ENCODE data around the gene CAMTA1. TPM values are rescaled to one million over a fixed set of nuclear protein-coding genes. Genes with fewer than 3 reads are reported as not detected.

The CAMTA1 gene
- total and polyA plus RNA-seq, 4 donors = 48.1 to 140 (median 52.3) TPM

GRCh38 chr1:7640350-7640749 is 855.1 kb downstream of the CAMTA1 start:
- no peaks in the 10 kb centered on the region for H3K36me3 ChIP-seq (ENCODE audit: control insufficient read depth in 4 of 4, insufficient read depth in 4 of 4, low read length in 4 of 4)
- H3K27ac ChIP-seq (ENCODE audit: low read depth in 1 of 2, low read length in 1 of 2) = no peak overlapping the region
- no peak for ATAC-seq (ENCODE audit: insufficient read depth, low FRiP score)
- H3K4me3 ChIP-seq = no peak overlapping the region
- WGBS, 2 donors = 95 to 97% methylated on average over 18 of the region's 18 CpGs
- peaks cover 0 to 46% (median 20%) of the 10 kb centered on the region in 5 donors for H3K4me1 ChIP-seq (ENCODE audit: control insufficient read depth in 5 of 5, insufficient read depth in 5 of 5, low read length in 5 of 5)
- H3K9ac ChIP-seq (ENCODE audit: insufficient read depth in 1 of 2, low read length in 2 of 2) = no peak overlapping the region
- no peaks in the 10 kb centered on the region for H3K9me3 ChIP-seq (ENCODE audit: control insufficient read depth in 4 of 4, insufficient read depth in 3 of 4, low read length in 3 of 4)
- TF ChIP-seq CTCF (IDR thresholded peaks at IDR 0.05; ENCODE audit: control extremely low read depth, extremely low read depth) = no peak
- H3K27me3 ChIP-seq (ENCODE audit: control insufficient read depth in 3 of 3, insufficient read depth in 3 of 3, low read length in 2 of 3) = no peaks in the 10 kb centered on the region
- DNase-seq = no peak

GRCh38 chr1:7640920-7641585 is 855.8 kb downstream of the CAMTA1 start:
- no peak for TF ChIP-seq CTCF (IDR thresholded peaks at IDR 0.05; ENCODE audit: control extremely low read depth, extremely low read depth)
- no peak overlapping the region for H3K9ac ChIP-seq (ENCODE audit: insufficient read depth in 1 of 2, low read length in 2 of 2)
- no peaks in the 10 kb centered on the region for H3K27me3 ChIP-seq (ENCODE audit: control insufficient read depth in 3 of 3, insufficient read depth in 3 of 3, low read length in 2 of 3)
- H3K27ac ChIP-seq (ENCODE audit: low read depth in 1 of 2, low read length in 1 of 2) = no peak overlapping the region
- H3K36me3 ChIP-seq (ENCODE audit: control insufficient read depth in 4 of 4, insufficient read depth in 4 of 4, low read length in 4 of 4) = no peaks in the 10 kb centered on the region
- H3K9me3 ChIP-seq (ENCODE audit: control insufficient read depth in 4 of 4, insufficient read depth in 3 of 4, low read length in 3 of 4) = no peaks in the 10 kb centered on the region
- no peak for DNase-seq
- no peak for ATAC-seq (ENCODE audit: insufficient read depth, low FRiP score)
- 86 to 90% methylated on average over 18 of the region's 18 CpGs for WGBS, 2 donors
- no peak overlapping the region for H3K4me3 ChIP-seq
- H3K4me1 ChIP-seq (ENCODE audit: control insufficient read depth in 5 of 5, insufficient read depth in 5 of 5, low read length in 5 of 5) = peaks cover 0 to 51% (median 21%) of the 10 kb centered on the region in 5 donors

- peak in 2 of 3 donors; percentile 19 to 27 for DNase-seq
- Histone ChIP-seq H3K4me1 (ENCODE audit: control insufficient read depth in 5 of 5, insufficient read depth in 5 of 5, low read length in 5 of 5) (peaks cover 0 to 51% (median 21%) of the 10 kb centered on the region in 5 donors), H3K27ac (ENCODE audit: low read depth in 1 of 2, low read length in 1 of 2) (no peak overlapping the region), H3K4me3 (no peak overlapping the region), H3K36me3 (ENCODE audit: control insufficient read depth in 4 of 4, insufficient read depth in 4 of 4, low read length in 4 of 4) (no peaks in the 10 kb centered on the region), H3K27me3 (ENCODE audit: control insufficient read depth in 3 of 3, insufficient read depth in 3 of 3, low read length in 2 of 3) (no peaks in the 10 kb centered on the region), H3K9me3 (ENCODE audit: control insufficient read depth in 4 of 4, insufficient read depth in 3 of 4, low read length in 3 of 4) (no peaks in the 10 kb centered on the region), H3K9ac (ENCODE audit: insufficient read depth in 1 of 2, low read length in 2 of 2) (no peak overlapping the region)
- ATAC-seq (ENCODE audit: insufficient read depth, low FRiP score) = no peak
- WGBS, 2 donors = 73 to 79% methylated on average over 18 of the region's 18 CpGs
- no peak for TF ChIP-seq CTCF (IDR thresholded peaks at IDR 0.05; ENCODE audit: control extremely low read depth, extremely low read depth)
Measured at GRCh38 chr1:7641587-7642417, 856.5 kb downstream of the CAMTA1 start.

Measured in lung (tissue), 12 donors.